HEK293T (cell line): ENCODE data around the gene TP53TG3D.
"Not testable (repeated sequence)": the region's sequence is repeated elsewhere in the genome, so short reads cannot be mapped to it uniquely, and the experiment has no call there.

ENCODE experiments used
- FOXK2 ChIP-seq: fragments of 450-650 bp; IDR thresholded peaks from 2 replicates; pipeline ENCODE4 v1.6.1; 2016; ENCODE audit warnings: mild to moderate bottlenecking
- ZNF384 ChIP-seq: fragments of 450-650 bp; IDR thresholded peaks from 2 replicates; pipeline ENCODE4 v1.6.1; 2016

DNA sequence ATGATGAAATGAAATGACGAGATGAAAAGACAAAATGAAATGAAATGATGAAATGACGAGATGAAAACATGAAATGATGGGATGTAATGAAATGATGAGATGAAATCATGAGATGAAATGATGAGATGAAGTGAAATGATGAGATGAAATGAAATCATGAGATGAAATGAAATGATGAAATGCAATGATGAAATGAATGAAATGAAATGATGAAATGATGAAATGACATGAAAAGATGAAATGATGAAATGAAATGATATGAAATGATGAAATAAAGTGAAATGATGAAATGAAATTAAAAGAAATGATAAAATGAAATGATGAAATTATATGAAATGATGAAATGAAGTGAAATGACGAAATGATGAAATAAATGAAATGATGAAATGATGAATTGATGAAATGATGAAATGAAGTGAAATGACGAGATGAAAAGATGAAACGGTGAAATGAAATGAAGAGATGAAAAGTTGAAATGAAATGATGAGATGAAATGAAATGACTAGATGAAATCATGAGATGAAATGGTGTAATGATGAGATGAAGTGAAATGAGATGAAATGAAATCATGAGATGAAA lies 30.9 kb downstream of the TP53TG3D start:
- not testable (repeated sequence) for TF ChIP-seq FOXK2, ZNF384
